AG08395 (cell line): ENCODE data around the gene GRIA4.

ENCODE experiments used
- DNase-seq: peaks from one replicate; pipeline ENCODE4 v3.0.0; 2012; ENCODE audit warnings: mixed read lengths, low spot score

GRIA4 gene

DNA sequence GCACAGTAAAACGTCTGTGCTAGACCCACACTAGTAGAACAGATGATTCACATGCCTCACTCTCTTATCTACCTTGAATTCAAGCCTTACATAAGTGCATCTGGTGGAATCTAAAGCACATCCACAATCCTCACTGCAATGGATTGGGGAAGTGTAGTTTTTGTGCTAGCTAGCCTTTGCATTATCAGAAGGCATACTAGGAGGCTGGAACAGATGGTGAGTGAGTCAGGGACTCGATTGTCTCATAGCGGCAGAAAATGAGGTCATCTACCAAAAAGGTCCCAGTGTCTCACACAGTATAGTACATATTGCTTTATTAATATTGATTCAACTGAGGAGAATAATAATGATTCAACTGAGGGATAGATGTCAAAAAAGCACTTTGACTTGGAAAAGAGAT, 402.9 kb downstream of the GRIA4 start:
- DNase-seq = peak; percentile 27

GRCh38 chr11:106014035-106014434, 404.2 kb downstream of the GRIA4 start:
- no peak for DNase-seq

GRCh38 chr11:106014620-106015019, 404.7 kb downstream of the GRIA4 start:
- no peak for DNase-seq

- DNase-seq = no peak
Observed at GRCh38 chr11:106015066-106015465, 405.2 kb downstream of the GRIA4 start.

- no peak for DNase-seq
Observed at GRCh38 chr11:106017093-106017492, 407.2 kb downstream of the GRIA4 start.

DNA sequence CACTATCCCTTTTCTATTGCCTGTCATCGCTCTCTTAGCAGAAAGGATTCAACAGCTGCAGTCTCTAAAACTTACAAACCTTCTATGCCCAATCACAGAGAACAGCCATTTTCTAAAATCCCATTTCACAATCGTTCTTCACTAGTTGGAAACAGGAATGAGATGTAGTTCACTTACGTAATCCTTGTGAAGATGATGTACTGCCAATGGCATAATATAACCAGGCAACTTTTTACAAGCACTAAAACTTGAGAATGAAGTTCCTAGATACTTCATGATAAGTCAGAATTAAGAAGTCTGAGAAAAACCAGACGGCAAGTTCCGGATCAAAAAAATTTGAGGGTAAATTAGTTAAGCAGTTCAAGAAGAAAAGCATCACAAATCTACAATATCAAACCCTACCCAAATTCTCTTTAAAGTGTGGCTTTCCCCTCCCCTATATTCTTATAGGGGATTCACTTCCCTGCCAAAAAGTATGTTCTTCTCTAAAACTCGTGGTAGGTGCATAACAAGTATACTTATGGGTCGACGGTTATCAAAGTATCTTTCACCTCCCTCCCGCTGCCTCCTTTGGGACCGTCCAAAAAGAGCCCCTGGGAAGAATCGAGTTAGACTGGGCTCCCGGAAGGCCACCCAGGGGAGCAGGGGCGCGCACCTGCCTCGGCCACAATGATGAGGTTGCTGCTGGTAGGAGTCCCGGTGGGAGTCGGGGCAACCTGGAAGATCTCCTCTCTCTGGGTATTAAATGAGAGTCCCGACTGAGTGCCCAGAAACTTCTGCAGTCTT, 411.5 kb downstream of the GRIA4 start:
- DNase-seq = peak; percentile 13

DNA sequence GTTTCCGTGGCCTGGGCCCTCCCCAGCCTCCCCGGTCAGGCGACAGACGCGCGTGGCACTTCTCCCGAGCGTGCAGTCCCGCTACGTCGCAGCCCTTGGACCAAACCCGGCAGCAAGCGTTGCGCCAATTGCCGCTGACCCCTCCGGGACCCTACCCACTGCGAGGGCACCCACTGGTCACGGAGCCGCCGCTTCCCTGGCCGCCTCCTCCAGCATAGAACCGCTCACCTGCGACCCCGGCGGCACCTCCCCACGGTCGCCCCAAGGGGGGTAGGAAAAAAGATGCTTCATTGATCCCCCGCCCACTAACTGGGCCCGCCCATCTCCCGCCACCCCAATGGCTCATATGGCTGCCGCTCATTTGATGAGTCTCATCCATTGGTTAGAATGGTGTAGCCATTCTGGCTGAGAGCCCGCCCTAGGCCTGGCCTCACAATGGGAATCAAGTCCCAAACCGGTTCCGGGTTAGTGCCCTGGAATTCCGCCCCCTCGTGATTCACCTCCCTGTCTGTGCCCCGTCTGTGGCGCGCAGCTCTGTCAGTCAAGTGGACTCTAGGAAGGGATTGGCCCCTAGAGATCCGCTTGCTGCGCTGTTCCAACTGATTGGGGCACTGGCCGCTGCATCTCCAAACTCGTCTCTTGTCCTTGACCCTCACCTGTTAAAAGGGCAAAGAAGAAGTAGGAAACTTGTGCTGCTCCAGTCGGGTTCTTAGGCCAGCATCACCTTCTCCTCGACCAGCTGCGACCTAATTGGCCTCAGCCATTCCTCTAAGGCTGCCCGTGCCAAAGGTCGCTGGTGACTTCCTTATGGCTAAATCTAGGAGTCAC, 412.3 kb downstream of the GRIA4 start, which contains the start of gene MSANTD4:
Gene MSANTD4 (minus strand): TSS at position 274 of the 828 bp plus-strand sequence. CDS start 11,323 bp downstream, outside the sequence.
- DNase-seq = peak; percentile 99

DNA sequence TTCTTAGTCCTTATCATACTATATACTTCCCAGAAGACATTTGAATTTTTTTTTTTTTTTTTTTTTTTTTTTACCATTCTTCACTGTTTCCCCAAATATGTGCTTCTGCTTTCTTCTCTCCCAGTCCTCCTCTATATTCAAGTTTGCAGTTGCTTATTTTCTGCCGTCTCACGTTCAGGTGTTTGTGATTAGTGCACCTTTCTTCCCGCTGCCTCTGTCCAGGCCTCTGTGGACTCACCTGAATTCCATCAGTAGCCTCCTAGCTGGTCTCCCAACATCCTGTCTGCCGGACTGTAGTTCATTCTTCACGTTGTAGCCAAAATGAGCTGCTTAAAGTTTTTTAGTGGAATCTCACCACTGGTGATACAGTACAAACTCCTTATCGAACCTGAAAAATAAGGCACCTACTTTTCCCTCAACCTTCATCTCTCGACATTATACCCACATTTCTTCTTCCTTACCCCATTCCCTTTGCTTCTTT, 413.0 kb downstream of the GRIA4 start:
- no peak for DNase-seq

GRCh38 chr11:106030609-106031008, 420.7 kb downstream of the GRIA4 start:
- no peak for DNase-seq

DNA sequence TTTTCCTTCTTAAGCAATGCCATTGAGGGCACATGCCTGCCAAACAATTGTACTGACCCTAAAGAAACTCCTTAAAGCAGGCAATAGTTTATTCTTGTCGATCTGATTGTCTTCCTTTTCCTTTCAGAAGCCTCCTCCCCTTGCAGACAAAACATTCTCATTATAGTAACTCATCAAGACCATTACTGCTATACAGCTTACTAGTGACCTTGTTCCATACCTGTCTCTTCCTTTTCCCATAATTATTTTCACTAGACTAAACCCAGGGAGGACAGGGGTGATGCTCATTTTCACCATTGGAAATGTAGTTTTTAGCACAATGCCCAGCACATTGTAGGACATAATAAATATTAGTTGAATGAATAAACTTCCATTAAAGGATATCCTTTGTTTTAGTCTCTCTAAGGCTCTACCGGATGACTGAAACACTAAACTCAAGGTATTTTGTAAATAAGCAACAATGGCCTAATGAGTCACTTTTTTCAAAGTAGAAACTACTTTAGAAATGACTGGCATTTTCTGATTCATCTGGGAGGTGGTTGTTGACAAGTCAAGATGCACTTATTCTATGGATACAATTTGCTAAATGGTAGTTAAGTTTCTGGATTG, 421.4 kb downstream of the GRIA4 start:
- DNase-seq = no peak
